Nephron progenitor cell (in vitro differentiated cells): Measurements from ENCODE around the gene NFIA.

Source experiments
- DNase-seq: peaks from one replicate; pipeline ENCODE4 v3.0.0; 2021
- H3K27ac Mint-ChIP-seq: 2 replicates; pipeline ENCODE4 v1.8.0; 2021; ENCODE audit warnings: mild to moderate bottlenecking, moderate library complexity, mixed read lengths
- H3K27me3 Mint-ChIP-seq: 2 replicates; pipeline ENCODE4 v1.8.0; 2021; ENCODE audit warnings: mild to moderate bottlenecking, low read depth, mixed read lengths; ENCODE audit not compliant: poor library complexity
- H3K36me3 Mint-ChIP-seq: 2 replicates; pipeline ENCODE4 v1.8.0; 2021; ENCODE audit warnings: low read depth, mixed read lengths
- H3K4me1 Mint-ChIP-seq: 2 replicates; pipeline ENCODE4 v1.8.0; 2021; ENCODE audit warnings: mixed read lengths
- H3K4me3 Mint-ChIP-seq: 2 replicates; pipeline ENCODE4 v1.8.0; 2021; ENCODE audit warnings: mild to moderate bottlenecking, moderate library complexity, mixed read lengths
- H3K9me3 Mint-ChIP-seq: 2 replicates; pipeline ENCODE4 v1.8.0; 2021; ENCODE audit warnings: mild to moderate bottlenecking, moderate library complexity, mixed read lengths
- CTCF ChIP-seq: fragments of 200-600 bp; sonication (generic); IDR thresholded peaks from 2 replicates; pipeline ENCODE4 v1.5.0; 2021; ENCODE audit warnings: antibody characterized with exemption

NFIA gene

GRCh38 chr1:61450872-61451571, 368.7 kb downstream of the NFIA start:
- H3K27me3 Mint-ChIP-seq: peaks cover 7% of the 10 kb centered on the region
- H3K36me3 Mint-ChIP-seq: no peaks in the 10 kb centered on the region
- H3K9me3 Mint-ChIP-seq: no peaks in the 10 kb centered on the region
- DNase-seq: no peak
- TF ChIP-seq CTCF: no peak
- H3K4me3 Mint-ChIP-seq: no peak overlapping the region
- no peak overlapping the region for H3K27ac Mint-ChIP-seq
- peaks cover 95% of the 10 kb centered on the region for H3K4me1 Mint-ChIP-seq

GRCh38 chr1:61451572-61451968, 369.2 kb downstream of the NFIA start:
- Mint-ChIP-seq H3K27ac (no peak overlapping the region), H3K27me3 (peaks cover 4% of the 10 kb centered on the region), H3K4me3 (no peak overlapping the region), H3K4me1 (peaks cover 90% of the 10 kb centered on the region), H3K9me3 (no peaks in the 10 kb centered on the region), H3K36me3 (no peaks in the 10 kb centered on the region)
- no peak for TF ChIP-seq CTCF
- no peak for DNase-seq

GRCh38 chr1:61452176-61453035, 370.0 kb downstream of the NFIA start:
- no peak for TF ChIP-seq CTCF
- Mint-ChIP-seq H3K9me3 (no peaks in the 10 kb centered on the region), H3K36me3 (no peaks in the 10 kb centered on the region), H3K4me1 (peaks cover 87% of the 10 kb centered on the region), H3K27me3 (peaks cover 4% of the 10 kb centered on the region), H3K4me3 (no peak overlapping the region), H3K27ac (peak overlapping the region; percentile 15)
- DNase-seq: no peak

- peak; percentile 67 for TF ChIP-seq CTCF
- Mint-ChIP-seq H3K4me1 (peaks cover 86% of the 10 kb centered on the region), H3K27ac (peak overlapping the region; percentile 15)
These were observed 371.0 kb downstream of the NFIA start for GRCh38 chr1:61453111-61453961.

GRCh38 chr1:61455400-61455799, 373.0 kb downstream of the NFIA start:
- peaks cover 87% of the 10 kb centered on the region for H3K4me1 Mint-ChIP-seq
- no peaks in the 10 kb centered on the region for H3K9me3 Mint-ChIP-seq
- H3K36me3 Mint-ChIP-seq: no peaks in the 10 kb centered on the region
- H3K27me3 Mint-ChIP-seq: peaks cover 7% of the 10 kb centered on the region
- DNase-seq: no peak
- H3K4me3 Mint-ChIP-seq: no peak overlapping the region
- TF ChIP-seq CTCF: no peak
- no peak overlapping the region for H3K27ac Mint-ChIP-seq

More at GRCh38 chr1:61453111-61453961, 371.0 kb downstream of the NFIA start:
- peak; percentile 67 for DNase-seq
- Mint-ChIP-seq H3K27me3 (peaks cover 4% of the 10 kb centered on the region), H3K36me3 (no peaks in the 10 kb centered on the region), H3K4me3 (peak overlapping the region; percentile 9), H3K9me3 (no peaks in the 10 kb centered on the region)
